ENCODE data around the gene SEC24D.

DNA sequence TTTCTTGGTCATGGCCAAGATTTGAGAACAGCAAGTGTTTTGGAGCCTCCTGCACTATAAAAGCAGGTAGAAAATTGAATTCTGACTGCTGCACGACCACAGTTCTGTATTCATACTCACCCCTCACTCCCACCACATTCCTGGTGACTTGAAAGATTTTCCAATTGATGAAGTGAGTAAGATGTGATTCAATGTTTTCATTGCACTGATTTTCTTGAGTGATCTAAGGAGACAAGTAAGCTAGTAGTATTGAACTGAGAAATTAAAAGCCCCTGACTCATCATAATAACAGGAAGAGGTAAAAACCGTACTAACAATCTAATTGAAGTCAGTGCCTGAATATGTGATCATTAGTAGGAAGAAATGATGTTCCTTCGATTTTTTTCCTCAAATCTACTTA lies 6.1 kb upstream of the SEC24D start:
- no peak for TF ChIP-seq CTCF (IDR thresholded peaks at IDR 0.05)
- no peak for TF ChIP-seq EZH2 (IDR thresholded peaks at IDR 0.05)
- TF ChIP-seq EZH2phosphoT487 (IDR thresholded peaks at IDR 0.05) = no peak

Measured in neural progenitor cell (in vitro differentiated cells).